Measurements from ENCODE around the gene COMMD10. TPM values are rescaled to one million over a fixed set of nuclear protein-coding genes. Genes with fewer than 3 reads are reported as not detected.

COMMD10 gene
- total and polyA plus RNA-seq, 12 donors, result 20.0 to 69.4 (median 35.0) TPM

GRCh38 chr5:116174111-116174510 is 89.3 kb downstream of the COMMD10 start:
- 96 to 98% (median 97%) methylated on average over 1 of the region's 1 CpG for WGBS, 4 donors
- intact Hi-C loops (cut with DNase I), result no loop called here
- Histone ChIP-seq H3K4me1 (replicated peaks in 1 of 2) (no peaks in the 10 kb centered on the region), H3K9me3 (replicated peaks in 1 of 3) (no peaks in the 10 kb centered on the region), H3K27me3 (no peaks in the 10 kb centered on the region), H3K36me3 (replicated peaks in 1 of 2) (no peaks in the 10 kb centered on the region), H3K27ac (no peak overlapping the region), H3K4me3 (no peak overlapping the region)
- TF ChIP-seq CTCF (IDR thresholded peaks at IDR 0.05) (no peak), POLR2A (IDR thresholded peaks at IDR 0.05) (no peak)
- no peak for DNase-seq

- Histone ChIP-seq H3K36me3 (replicated peaks in 1 of 2) (no peaks in the 10 kb centered on the region), H3K4me3 (no peak overlapping the region), H3K4me1 (replicated peaks in 1 of 2) (no peaks in the 10 kb centered on the region), H3K27me3 (no peaks in the 10 kb centered on the region), H3K9me3 (replicated peaks in 1 of 3) (no peaks in the 10 kb centered on the region), H3K27ac (no peak overlapping the region)
- intact Hi-C loops (cut with DNase I), result no loop called here
- WGBS, 4 donors, result 74 to 84% (median 80%) methylated on average over 6 of the region's 6 CpGs
- DNase-seq, result no peak
- TF ChIP-seq CTCF (IDR thresholded peaks at IDR 0.05) (no peak), POLR2A (IDR thresholded peaks at IDR 0.05) (no peak)
Observed at GRCh38 chr5:116176121-116176520, 91.3 kb downstream of the COMMD10 start.

- no peak for DNase-seq
- 79 to 95% (median 86%) methylated on average over 4 of the region's 4 CpGs for WGBS, 4 donors
- intact Hi-C loops (cut with DNase I), result no loop called here
- H3K4me1 ChIP-seq (replicated peaks in 1 of 2), result no peaks in the 10 kb centered on the region
- no peak overlapping the region for H3K27ac ChIP-seq
- H3K4me3 ChIP-seq, result no peak overlapping the region
- H3K27me3 ChIP-seq, result no peaks in the 10 kb centered on the region
- no peaks in the 10 kb centered on the region for H3K9me3 ChIP-seq (replicated peaks in 1 of 3)
- no peaks in the 10 kb centered on the region for H3K36me3 ChIP-seq (replicated peaks in 1 of 2)
- TF ChIP-seq CTCF (IDR thresholded peaks at IDR 0.05) (no peak), POLR2A (IDR thresholded peaks at IDR 0.05) (no peak)
Observed at GRCh38 chr5:116178925-116179324, 94.1 kb downstream of the COMMD10 start.

GRCh38 chr5:116209166-116209565 is 124.3 kb downstream of the COMMD10 start:
- no peak overlapping the region for H3K27ac ChIP-seq
- WGBS, 4 donors, result 95 to 97% (median 96%) methylated on average over 2 of the region's 2 CpGs
- H3K36me3 ChIP-seq (replicated peaks in 1 of 2), result no peaks in the 10 kb centered on the region
- H3K27me3 ChIP-seq, result no peaks in the 10 kb centered on the region
- no peak overlapping the region for H3K4me3 ChIP-seq
- DNase-seq, result no peak
- TF ChIP-seq CTCF (IDR thresholded peaks at IDR 0.05) (no peak), POLR2A (IDR thresholded peaks at IDR 0.05) (no peak)
- intact Hi-C loops (cut with DNase I), result no loop called here
- no peaks in the 10 kb centered on the region for H3K9me3 ChIP-seq (replicated peaks in 1 of 3)
- no peaks in the 10 kb centered on the region for H3K4me1 ChIP-seq (replicated peaks in 1 of 2)

Measured in adrenal gland (tissue), 12 donors.